Esophagus squamous epithelium (tissue), 5 donors: ENCODE measurements around the gene USF2. TPM values are rescaled to one million over a fixed set of nuclear protein-coding genes. Genes with fewer than 3 reads are reported as not detected.

Experiments used
- DNase-seq: peaks from one replicate; lab custom pipeline; 2025; lab: John Stamatoyannopoulos, UW
- H3K27ac ChIP-seq, 4 donors: fragments of 200-600 bp; sonication (generic); one replicate each; pipeline ENCODE4 v1.5.1; 2016 to 2019; ENCODE audit warnings: mild to moderate bottlenecking in 1 of 4
- H3K27me3 ChIP-seq, 4 donors: fragments of 200-600 bp; sonication (generic); 1 replicate in 3 of 4; 2 replicates in 1 of 4; pipeline versions ENCODE4 v1.5.1 to v1.6.0; 2017 to 2021; ENCODE audit warnings: antibody characterized with exemption in 1 of 4
- H3K36me3 ChIP-seq, 3 donors: fragments of 200-600 bp; sonication (generic); one replicate each; pipeline ENCODE4 v1.5.1; 2016 to 2019
- H3K4me1 ChIP-seq, 3 donors: fragments of 200-600 bp; sonication (generic); one replicate each; pipeline ENCODE4 v1.5.1; 2017 to 2019
- H3K4me3 ChIP-seq, 4 donors: fragments of 200-600 bp; sonication (generic); 1 replicate in 3 of 4; 2 replicates in 1 of 4; pipeline ENCODE4 v1.5.1; 2016 to 2019; ENCODE audit warnings: mild to moderate bottlenecking in 2 of 4, moderate library complexity in 1 of 4
- H3K9me3 ChIP-seq, 3 donors: fragments of 200-600 bp; sonication (generic); one replicate each; pipeline ENCODE4 v1.5.1; 2016 to 2019
- CTCF ChIP-seq, 6 experiments: fragments of 450-650 bp in 4 of 6; fragments of 200-600 bp in 2 of 6; sonication (generic) in 2 of 6; IDR thresholded peaks; one replicate each; pipeline ENCODE4 v1.5.1; 2016 to 2019; ENCODE audit warnings: antibody characterized with exemption in 6 of 6, mild to moderate bottlenecking in 4 of 6, moderate library complexity in 4 of 6
- POLR2A ChIP-seq, 4 donors: fragments of 450-650 bp; IDR thresholded peaks; one replicate each; pipeline ENCODE4 v1.6.1; 2017; ENCODE audit warnings: antibody characterized with exemption in 4 of 4, mild to moderate bottlenecking in 4 of 4, moderate library complexity in 3 of 4
- WGBS, 2 donors: methylation state at CpG; one replicate each; pipeline ENCODE4 v1.1.5; 2018; 5-methylcytosine and 5-hydroxymethylcytosine counted together
- intact Hi-C: fragments of 100-400 bp; cut with DNase I; formaldehyde crosslinking; loops from one replicate; pipeline ENCODE4 v1.15.0; 2022
- total RNA-seq, 4 donors: library from RNA; depleted of rRNA; stranded (reverse); fragments of >200 nt; gene quantifications; one replicate each; pipeline ENCODE4 v1.1.0, GENCODE V29; 2016
- donor health status: DM: yes; HTN: yes; CAD: no.

USF2 gene
- total RNA-seq, 4 donors from 2014 or later, result 56.1 to 79.7 (median 59.0) TPM

DNA sequence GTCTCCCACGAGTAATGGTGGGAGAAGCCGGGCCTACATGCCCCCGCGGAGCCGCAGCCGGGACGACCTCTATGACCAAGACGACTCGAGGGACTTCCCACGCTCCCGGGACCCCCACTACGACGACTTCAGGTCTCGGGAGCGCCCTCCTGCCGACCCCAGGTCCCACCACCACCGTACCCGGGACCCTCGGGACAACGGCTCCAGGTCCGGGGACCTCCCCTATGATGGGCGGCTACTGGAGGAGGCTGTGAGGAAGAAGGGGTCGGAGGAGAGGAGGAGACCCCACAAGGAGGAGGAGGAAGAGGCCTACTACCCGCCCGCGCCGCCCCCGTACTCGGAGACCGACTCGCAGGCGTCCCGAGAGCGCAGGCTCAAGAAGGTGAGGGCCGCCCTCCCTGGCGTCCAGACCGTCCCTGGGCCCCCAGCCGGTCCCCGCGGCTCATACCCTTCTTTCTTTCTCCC lies 1.4 kb upstream of the USF2 start:
- intact Hi-C loops, result no loop called here
- no peaks in the 10 kb centered on the region for H3K9me3 ChIP-seq
- peak overlapping the region; percentile 63 to 95 (median 75) for H3K4me3 ChIP-seq
- peaks cover 21 to 68% (median 32%) of the 10 kb centered on the region in 3 donors for H3K4me1 ChIP-seq
- DNase-seq, result no peak
- H3K36me3 ChIP-seq, result peaks cover 0 to 63% (median 23%) of the 10 kb centered on the region in 3 donors
- 0 to 1% methylated on average over 10 to 19 of the region's 40 CpGs for WGBS, 2 donors
- H3K27me3 ChIP-seq, result no peaks in the 10 kb centered on the region
- TF ChIP-seq POLR2A (IDR thresholded peaks at IDR 0.05) (no peak), CTCF (IDR thresholded peaks at IDR 0.05) (no peak)
- peak overlapping the region; percentile 94 to 98 (median 96) for H3K27ac ChIP-seq

DNA sequence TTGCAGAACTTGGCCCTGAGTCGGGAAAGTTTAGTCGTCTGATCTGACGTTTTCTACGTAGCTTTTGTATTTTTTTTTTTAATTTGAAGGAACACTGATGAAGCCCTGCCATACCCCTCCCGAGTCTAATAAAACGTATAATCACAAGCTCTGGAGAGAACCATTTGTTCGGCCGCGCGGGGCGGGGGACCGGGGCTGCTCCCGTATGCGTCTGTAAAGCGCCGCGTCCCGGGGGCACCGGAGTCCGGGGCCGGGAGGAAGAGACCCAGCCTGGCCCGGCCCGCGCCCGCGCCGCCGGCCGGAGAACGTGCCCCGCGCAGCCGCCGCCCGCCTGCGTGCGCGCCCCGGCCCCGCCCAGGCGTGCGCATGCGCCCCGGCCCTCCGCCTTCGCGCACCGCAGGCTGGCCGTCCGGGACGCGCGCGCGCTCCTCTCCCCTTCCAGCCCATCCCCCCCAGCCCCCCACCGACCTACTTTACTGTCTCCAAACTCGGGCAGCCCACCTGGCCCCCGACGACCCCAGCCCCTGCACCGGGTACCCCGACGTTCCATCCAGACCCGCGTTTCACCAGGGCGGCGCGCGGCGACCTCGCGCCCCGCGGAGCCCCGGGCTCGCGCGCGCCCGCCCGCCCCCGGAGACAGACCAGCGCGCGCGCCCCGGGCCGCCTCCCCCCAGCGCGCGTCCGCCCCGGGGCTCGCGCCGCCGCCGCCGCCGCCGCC lies 785 bp upstream of the USF2 start:
- H3K9me3 ChIP-seq, result no peaks in the 10 kb centered on the region
- H3K27ac ChIP-seq, result peak overlapping the region; percentile 94 to 98 (median 96)
- peak overlapping the region; percentile 63 to 95 (median 75) for H3K4me3 ChIP-seq
- intact Hi-C loops, result no loop called here
- DNase-seq, result no peak
- WGBS, 2 donors, result 0 to 6% methylated on average over 10 to 12 of the region's 100 CpGs
- TF ChIP-seq CTCF (IDR thresholded peaks at IDR 0.05) (no peak), POLR2A (IDR thresholded peaks at IDR 0.05) (peak in 2 of 4 donors; percentile 73 to 80)
- peaks cover 0 to 63% (median 27%) of the 10 kb centered on the region in 3 donors for H3K36me3 ChIP-seq
- no peaks in the 10 kb centered on the region for H3K27me3 ChIP-seq
- peaks cover 21 to 71% (median 32%) of the 10 kb centered on the region in 3 donors for H3K4me1 ChIP-seq

- intact Hi-C loops, result loop anchor here (5.0 kb wide), 1 partner anchor 127 kb away; the partner anchor contains the start of gene FXYD7
Observed at GRCh38 chr19:35269438-35270117, 816 bp downstream of the USF2 start.

GRCh38 chr19:35270381-35270811 lies 1.6 kb downstream of the USF2 start:
- TF ChIP-seq POLR2A (IDR thresholded peaks at IDR 0.05) (no peak), CTCF (IDR thresholded peaks at IDR 0.05) (no peak)
- H3K4me1 ChIP-seq, result peaks cover 21 to 71% (median 26%) of the 10 kb centered on the region in 3 donors
- no peak for DNase-seq
- peak overlapping the region in 1 of 4 donors; percentile 98 for H3K27ac ChIP-seq
- 77 to 83% methylated on average over 9 to 10 of the region's 16 CpGs for WGBS, 2 donors
- peak overlapping the region in 1 of 4 donors; percentile 95 for H3K4me3 ChIP-seq
- H3K9me3 ChIP-seq, result no peaks in the 10 kb centered on the region
- H3K36me3 ChIP-seq, result peaks cover 5 to 64% (median 27%) of the 10 kb centered on the region in 3 donors
- H3K27me3 ChIP-seq, result no peaks in the 10 kb centered on the region
- intact Hi-C loops, result loop anchor here (5.0 kb wide), 1 partner anchor 128 kb away; the partner anchor contains the start of gene FXYD7

More at GRCh38 chr19:35269438-35270117, 816 bp downstream of the USF2 start:
- WGBS, 2 donors, result 21% methylated on average over 3 of the region's 66 CpGs; no CpG with 5 or more reads in 1 of the 2 donors
- Histone ChIP-seq H3K9me3 (no peaks in the 10 kb centered on the region), H3K27ac (peak overlapping the region; percentile 94 to 98 (median 96)), H3K4me3 (peak overlapping the region; percentile 63 to 95 (median 75)), H3K4me1 (peaks cover 21 to 79% (median 32%) of the 10 kb centered on the region in 3 donors), H3K27me3 (no peaks in the 10 kb centered on the region), H3K36me3 (peaks cover 5 to 64% (median 27%) of the 10 kb centered on the region in 3 donors)
- no peak for TF ChIP-seq POLR2A (IDR thresholded peaks at IDR 0.05)
- TF ChIP-seq CTCF (IDR thresholded peaks at IDR 0.05), result peak; percentile 49 to 95 (median 62)
- no peak for DNase-seq
